Prostate gland (tissue), 2 donors: ENCODE data around the gene MEG3. TPM values are rescaled to one million over a fixed set of nuclear protein-coding genes. Genes with fewer than 3 reads are reported as not detected.

Experiments
- DNase-seq: peaks from one replicate; pipeline ENCODE4 v3.0.0-alpha.2; 2019; ENCODE audit warnings: low spot score
- H3K27ac ChIP-seq, 2 donors: fragments of 200-600 bp; sonication (generic); 2 replicates each; pipeline ENCODE4 v1.5.1; 2017 to 2019
- H3K27me3 ChIP-seq: fragments of 200-600 bp; sonication (generic); replicated peaks from 2 replicates; pipeline ENCODE4 v1.5.1; 2019; ENCODE audit not compliant: insufficient read depth
- H3K36me3 ChIP-seq, 2 donors: fragments of 200-600 bp; sonication (generic); 1 replicate in 1 of 2; 2 replicates in 1 of 2; pipeline versions ENCODE4 v1.5.1 to v1.8.1; 2017 to 2019
- H3K4me1 ChIP-seq: fragments of 200-600 bp; sonication (generic); replicated peaks from 2 replicates; pipeline ENCODE4 v1.5.1; 2019
- H3K4me3 ChIP-seq, 2 donors: fragments of 200-600 bp; sonication (generic); 2 replicates each; pipeline ENCODE4 v1.5.1; 2017 to 2019
- H3K9me3 ChIP-seq: fragments of 200-600 bp; sonication (generic); 2 replicates; pipeline ENCODE4 v1.5.1; 2017
- CTCF ChIP-seq, 4 experiments: fragments of 200-600 bp in 2 of 4; fragments of 450-650 bp in 2 of 4; sonication (generic) in 2 of 4; IDR thresholded peaks; 1 replicate in 3 of 4; 2 replicates in 1 of 4; pipeline ENCODE4 v1.5.1; 2016 to 2019; ENCODE audit warnings: antibody characterized with exemption in 4 of 4, mild to moderate bottlenecking in 2 of 4, moderate library complexity in 2 of 4
- POLR2A ChIP-seq: fragments of 450-650 bp; IDR thresholded peaks from one replicate; pipeline ENCODE4 v1.6.1; 2016; ENCODE audit warnings: antibody characterized with exemption, mild to moderate bottlenecking
- POLR2AphosphoS5 ChIP-seq: sonication (generic); formaldehyde crosslinking; IDR thresholded peaks from one replicate; pipeline ENCODE4 v1.6.1; 2017; ENCODE audit warnings: antibody characterized with exemption
- WGBS: methylation state at CpG from one replicate; pipeline ENCODE4 v1.1.5; 2018; 5-methylcytosine and 5-hydroxymethylcytosine counted together
- intact Hi-C: fragments of 100-400 bp; cut with DNase I; formaldehyde crosslinking; loops from one replicate; pipeline ENCODE4 v1.14.2; 2022
- total RNA-seq, 2 donors: library from RNA; depleted of rRNA; stranded (reverse); fragments of >200 nt; gene quantifications; one replicate each; pipeline ENCODE4 v1.1.0, GENCODE V29; 2016

The MEG3 gene
- total RNA-seq, 2 donors from 2014 or later, result 21.9 to 135 TPM

GRCh38 chr14:100836941-100837804 lies 11.3 kb downstream of the MEG3 start:
- H3K9me3 ChIP-seq, result no peaks in the 10 kb centered on the region
- H3K4me3 ChIP-seq, result no peak overlapping the region
- intact Hi-C loops, result no loop called here
- 79% methylated on average over 26 of the region's 26 CpGs for WGBS
- H3K27ac ChIP-seq, result no peak overlapping the region
- H3K36me3 ChIP-seq, result no peaks in the 10 kb centered on the region
- no peak for TF ChIP-seq POLR2A
- no peak for TF ChIP-seq POLR2AphosphoS5
- TF ChIP-seq CTCF (IDR thresholded peaks at IDR 0.05), result no peak
- H3K27me3 ChIP-seq, result no peaks in the 10 kb centered on the region
- H3K4me1 ChIP-seq, result no peaks in the 10 kb centered on the region
- no peak for DNase-seq

- Histone ChIP-seq H3K36me3 (no peaks in the 10 kb centered on the region), H3K27me3 (no peaks in the 10 kb centered on the region), H3K27ac (no peak overlapping the region), H3K4me3 (no peak overlapping the region), H3K9me3 (no peaks in the 10 kb centered on the region), H3K4me1 (no peaks in the 10 kb centered on the region)
- intact Hi-C loops, result no loop called here
- no peak for DNase-seq
- WGBS, result 87% methylated on average over 8 of the region's 8 CpGs
- TF ChIP-seq POLR2A (no peak), CTCF (IDR thresholded peaks at IDR 0.05) (no peak), POLR2AphosphoS5 (no peak)
Measured at GRCh38 chr14:100837805-100838350, 12.0 kb downstream of the MEG3 start.

GRCh38 chr14:100838493-100839314 lies 12.8 kb downstream of the MEG3 start:
- intact Hi-C loops, result no loop called here
- H3K4me1 ChIP-seq, result no peaks in the 10 kb centered on the region
- TF ChIP-seq CTCF (IDR thresholded peaks at IDR 0.05) (no peak), POLR2A (no peak), POLR2AphosphoS5 (no peak)
- no peak for DNase-seq
- H3K9me3 ChIP-seq, result no peaks in the 10 kb centered on the region
- H3K4me3 ChIP-seq, result no peak overlapping the region
- H3K27ac ChIP-seq, result no peak overlapping the region
- H3K36me3 ChIP-seq, result no peaks in the 10 kb centered on the region
- no peaks in the 10 kb centered on the region for H3K27me3 ChIP-seq
- 85% methylated on average over 14 of the region's 14 CpGs for WGBS

- Histone ChIP-seq H3K27me3 (no peaks in the 10 kb centered on the region), H3K9me3 (no peaks in the 10 kb centered on the region), H3K4me3 (no peak overlapping the region), H3K4me1 (no peaks in the 10 kb centered on the region), H3K36me3 (no peaks in the 10 kb centered on the region), H3K27ac (no peak overlapping the region)
- TF ChIP-seq CTCF (IDR thresholded peaks at IDR 0.05) (no peak), POLR2AphosphoS5 (no peak), POLR2A (no peak)
- 75% methylated on average over 4 of the region's 4 CpGs for WGBS
- no peak for DNase-seq
- intact Hi-C loops, result no loop called here
Measured at GRCh38 chr14:100839315-100839585, 13.3 kb downstream of the MEG3 start.
